Smooth muscle cell (in vitro differentiated cells): ENCODE measurements around the gene SLC17A4. TPM values are rescaled to one million over a fixed set of nuclear protein-coding genes. Genes with fewer than 3 reads are reported as not detected.

ENCODE experiments used
- DNase-seq: peaks from one replicate; lab custom pipeline; 2025; ENCODE audit not compliant: unreplicated experiment; lab: John Stamatoyannopoulos, UW
- H2AFZ ChIP-seq: fragments of 200-600 bp; sonication (generic); 2 replicates; pipeline ENCODE4 v1.6.0; 2016; ENCODE audit warnings: antibody characterized with exemption, low read depth, mild to moderate bottlenecking
- H3F3A ChIP-seq: fragments of 200-600 bp; sonication (generic); 2 replicates; pipeline ENCODE4 v1.6.0; 2017; ENCODE audit warnings: antibody characterized with exemption, low read depth
- H3K27ac ChIP-seq: fragments of 200-600 bp; sonication (generic); 2 replicates; pipeline ENCODE4 v1.5.1; 2016; ENCODE audit warnings: low read depth, mild to moderate bottlenecking
- H3K27me3 ChIP-seq: fragments of 200-600 bp; sonication (generic); 2 replicates; pipeline ENCODE4 v1.6.1; 2016; ENCODE audit warnings: low read depth, mild to moderate bottlenecking
- H3K36me3 ChIP-seq: fragments of 200-600 bp; sonication (generic); 2 replicates; pipeline ENCODE4 v1.5.1; 2016; ENCODE audit warnings: low read depth
- H3K4me1 ChIP-seq: fragments of 200-600 bp; sonication (generic); 2 replicates; pipeline ENCODE4 v1.5.1; 2016; ENCODE audit warnings: low read depth
- H3K4me2 ChIP-seq: fragments of 200-600 bp; sonication (generic); 2 replicates; pipeline ENCODE4 v1.6.0; 2016; ENCODE audit warnings: mild to moderate bottlenecking
- H3K4me3 ChIP-seq: fragments of 200-600 bp; sonication (generic); 2 replicates; pipeline ENCODE4 v1.5.1; 2016; ENCODE audit warnings: mild to moderate bottlenecking
- H3K79me2 ChIP-seq: fragments of 200-600 bp; sonication (generic); 2 replicates; pipeline ENCODE4 v1.6.0; 2016; ENCODE audit warnings: low read depth, mild to moderate bottlenecking
- H3K9ac ChIP-seq: fragments of 200-600 bp; sonication (generic); 2 replicates; pipeline ENCODE4 v1.6.0; 2016; ENCODE audit warnings: low read depth
- H3K9me3 ChIP-seq: fragments of 200-600 bp; sonication (generic); replicated peaks from 2 replicates; pipeline ENCODE4 v1.5.1; 2016; ENCODE audit warnings: low read depth
- H4K20me1 ChIP-seq: fragments of 200-600 bp; sonication (generic); 2 replicates; pipeline ENCODE4 v1.6.0; 2016; ENCODE audit warnings: low read depth
- WGBS: methylation state at CpG from one replicate; pipeline ENCODE4 v1.1.7; 2016; ENCODE audit warnings: low lambda C conversion rate; 5-methylcytosine and 5-hydroxymethylcytosine counted together
- polyA plus RNA-seq: library from polyadenylated mRNA; unstranded; fragments of >200 nt; fragmentation: Nextera tagmentation; extraction: Ambion mirVana; gene quantifications from 2 replicates; pipeline ENCODE4 v1.2.1, GENCODE V29; 2016
- total RNA-seq: library from RNA; depleted of rRNA; stranded (reverse); fragments of >200 nt; gene quantifications from 2 replicates; pipeline ENCODE4 v1.2.3, GENCODE V29; 2014
- TF ChIP-seq, protein P1 (sequence below): fragments of 200-600 bp; sonication (generic); IDR thresholded peaks from 2 replicates; pipeline ENCODE4 v1.5.1; 2017; ENCODE audit warnings: borderline replicate concordance, mild to moderate bottlenecking, antibody characterized with exemption; ENCODE audit not compliant: insufficient read depth, poor library complexity, severe bottlenecking

Gene SLC17A4
- total and polyA plus RNA-seq, 2 experiments from 2014 or later, result not detected

DNA sequence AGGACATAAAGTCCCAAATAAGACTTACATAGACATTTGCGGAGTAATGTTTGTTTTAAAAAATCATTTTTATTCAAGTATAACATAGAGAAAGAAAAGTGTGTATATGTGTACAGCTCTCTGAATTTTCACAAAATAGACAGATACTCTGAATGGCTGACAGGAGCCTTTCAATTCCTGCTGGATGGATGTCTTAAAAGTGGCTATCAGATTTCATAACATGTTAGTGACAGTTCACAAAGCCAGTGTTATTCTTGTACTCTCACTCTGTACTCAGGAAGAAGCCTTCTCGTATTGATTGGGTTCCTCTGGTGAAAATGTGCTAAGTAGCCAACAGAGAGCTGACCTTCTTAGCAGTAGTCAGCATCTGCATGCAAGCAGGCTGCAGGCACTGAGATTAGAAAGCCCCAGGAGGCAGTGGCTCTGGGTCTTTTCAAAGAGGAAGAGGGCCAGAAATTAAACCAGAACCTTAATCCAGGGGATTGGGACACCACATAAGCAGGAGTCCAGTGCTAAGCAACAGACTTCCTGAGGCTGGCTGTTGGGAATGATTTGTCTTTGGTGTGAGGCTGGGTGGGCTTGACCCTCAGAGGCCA is 19.7 kb downstream of the SLC17A4 start:
- Histone ChIP-seq H3K36me3 (no peaks in the 10 kb centered on the region), H4K20me1 (no peaks in the 10 kb centered on the region), H3K4me3 (no peak overlapping the region), H3K4me2 (no peak overlapping the region), H3K9me3 (no peaks in the 10 kb centered on the region), H3K9ac (no peak overlapping the region), H2AFZ (no peak overlapping the region), H3K4me1 (peaks cover 5% of the 10 kb centered on the region), H3F3A (no peaks in the 10 kb centered on the region), H3K27ac (no peak overlapping the region), H3K27me3 (no peaks in the 10 kb centered on the region), H3K79me2 (no peaks in the 10 kb centered on the region)
- TF ChIP-seq, protein P1, sequence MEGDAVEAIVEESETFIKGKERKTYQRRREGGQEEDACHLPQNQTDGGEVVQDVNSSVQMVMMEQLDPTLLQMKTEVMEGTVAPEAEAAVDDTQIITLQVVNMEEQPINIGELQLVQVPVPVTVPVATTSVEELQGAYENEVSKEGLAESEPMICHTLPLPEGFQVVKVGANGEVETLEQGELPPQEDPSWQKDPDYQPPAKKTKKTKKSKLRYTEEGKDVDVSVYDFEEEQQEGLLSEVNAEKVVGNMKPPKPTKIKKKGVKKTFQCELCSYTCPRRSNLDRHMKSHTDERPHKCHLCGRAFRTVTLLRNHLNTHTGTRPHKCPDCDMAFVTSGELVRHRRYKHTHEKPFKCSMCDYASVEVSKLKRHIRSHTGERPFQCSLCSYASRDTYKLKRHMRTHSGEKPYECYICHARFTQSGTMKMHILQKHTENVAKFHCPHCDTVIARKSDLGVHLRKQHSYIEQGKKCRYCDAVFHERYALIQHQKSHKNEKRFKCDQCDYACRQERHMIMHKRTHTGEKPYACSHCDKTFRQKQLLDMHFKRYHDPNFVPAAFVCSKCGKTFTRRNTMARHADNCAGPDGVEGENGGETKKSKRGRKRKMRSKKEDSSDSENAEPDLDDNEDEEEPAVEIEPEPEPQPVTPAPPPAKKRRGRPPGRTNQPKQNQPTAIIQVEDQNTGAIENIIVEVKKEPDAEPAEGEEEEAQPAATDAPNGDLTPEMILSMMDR, result no peak
- WGBS, result 52% methylated on average over 2 of the region's 2 CpGs
- DNase-seq, result no peak

DNA sequence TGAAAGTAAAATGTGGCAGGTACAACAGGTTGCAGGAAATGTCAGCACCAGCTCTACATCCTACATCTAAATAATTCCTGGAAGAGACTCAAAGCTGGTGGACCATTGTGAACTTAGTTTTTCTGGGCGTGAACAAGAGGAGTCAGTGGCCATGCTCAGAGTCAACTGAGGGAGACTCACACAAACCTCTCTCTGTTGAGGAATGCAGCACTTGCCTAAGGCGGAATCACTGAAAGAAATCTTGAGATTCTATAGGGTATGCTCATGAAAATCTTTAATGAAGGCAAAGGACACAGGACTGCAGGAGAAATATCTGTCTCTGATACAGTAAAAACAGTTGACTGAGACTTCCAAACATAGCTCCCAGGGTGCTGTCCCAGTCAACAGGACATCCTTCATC is 22.5 kb downstream of the SLC17A4 start:
- Histone ChIP-seq H3K4me3 (no peak overlapping the region), H3K9ac (no peak overlapping the region), H3K79me2 (no peaks in the 10 kb centered on the region), H3F3A (no peaks in the 10 kb centered on the region), H3K36me3 (no peaks in the 10 kb centered on the region), H3K27ac (no peak overlapping the region), H3K4me1 (peaks cover 5% of the 10 kb centered on the region), H3K27me3 (no peaks in the 10 kb centered on the region), H4K20me1 (no peaks in the 10 kb centered on the region), H2AFZ (no peak overlapping the region), H3K4me2 (no peak overlapping the region), H3K9me3 (no peaks in the 10 kb centered on the region)
- TF ChIP-seq, protein P1, result no peak
- 63% methylated on average over 2 of the region's 2 CpGs for WGBS
- no peak for DNase-seq

DNA sequence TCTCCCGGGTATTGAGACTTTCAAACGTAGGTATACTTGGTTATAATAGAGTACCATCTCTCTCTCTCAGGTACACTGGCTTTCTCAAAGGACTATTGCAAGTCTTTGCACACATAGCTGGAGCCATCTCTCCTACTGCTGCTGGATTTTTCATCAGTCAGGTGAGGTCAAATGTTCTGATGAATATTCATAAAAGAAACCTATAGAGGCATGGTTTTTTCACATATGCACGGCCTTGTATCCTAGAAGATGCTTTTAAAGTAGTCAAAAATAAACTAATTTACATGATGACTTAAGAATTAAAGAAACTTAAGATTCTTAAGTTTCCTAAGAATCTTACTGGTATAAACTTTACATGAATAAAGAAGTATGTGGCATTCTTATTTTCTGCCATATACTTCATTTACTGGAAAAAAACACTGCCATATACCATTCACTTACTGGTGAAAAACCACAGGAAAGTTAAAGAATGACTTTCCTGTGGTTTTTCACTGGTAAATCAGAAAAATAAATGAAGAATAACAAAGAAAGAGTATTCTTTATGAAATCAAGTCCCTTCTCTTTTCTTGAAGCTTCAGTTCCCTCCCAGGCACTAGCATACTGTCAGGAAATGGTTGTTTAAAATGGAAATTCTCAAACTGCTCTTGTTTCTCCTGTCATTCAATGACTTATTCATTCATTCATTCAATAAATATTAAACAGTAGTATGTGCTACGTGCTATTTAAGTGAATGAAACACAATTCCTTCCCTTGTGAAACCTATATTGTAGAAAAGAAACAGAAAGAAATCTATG is 23.5 kb downstream of the SLC17A4 start:
- H2AFZ ChIP-seq, result no peak overlapping the region
- peaks cover 5% of the 10 kb centered on the region for H3K4me1 ChIP-seq
- H3K27me3 ChIP-seq, result no peaks in the 10 kb centered on the region
- H4K20me1 ChIP-seq, result no peaks in the 10 kb centered on the region
- H3K27ac ChIP-seq, result no peak overlapping the region
- TF ChIP-seq, protein P1, result no peak
- no peak for DNase-seq
- H3K9me3 ChIP-seq, result no peaks in the 10 kb centered on the region
- H3K9ac ChIP-seq, result no peak overlapping the region
- H3K4me3 ChIP-seq, result no peak overlapping the region
- no peak overlapping the region for H3K4me2 ChIP-seq
- H3K79me2 ChIP-seq, result no peaks in the 10 kb centered on the region
- H3F3A ChIP-seq, result no peaks in the 10 kb centered on the region
- WGBS, result 91% methylated on average over 4 of the region's 4 CpGs
- no peaks in the 10 kb centered on the region for H3K36me3 ChIP-seq
